HepG2 (cell line): ENCODE measurements around the gene CT45A2.
"Not testable (repeated sequence)": the region's sequence is repeated elsewhere in the genome, so short reads cannot be mapped to it uniquely, and the experiment has no call there.

ENCODE experiments used
- BCL6 ChIP-seq: IDR thresholded peaks from 2 replicates; pipeline ENCODE4 v1.6.1; 2016; ENCODE audit warnings: missing genetic modification reagents, missing compliant biosample characterization
- ELF1 ChIP-seq: sonication (generic); formaldehyde crosslinking; IDR thresholded peaks from 2 replicates; pipeline ENCODE4 v1.4.0; 2020; ENCODE audit warnings: missing genetic modification reagents
- MAFG ChIP-seq: sonication (generic); formaldehyde crosslinking; IDR thresholded peaks from 2 replicates; pipeline ENCODE4 v1.5.1; 2020; ENCODE audit warnings: mild to moderate bottlenecking, missing genetic modification reagents
- MLLT10 ChIP-seq: sonication (generic); formaldehyde crosslinking; IDR thresholded peaks from 2 replicates; pipeline ENCODE4 v1.4.0; 2020; ENCODE audit warnings: missing genetic modification reagents
- SIN3A ChIP-seq: IDR thresholded peaks from 2 replicates; pipeline ENCODE4 v1.6.1; 2011; ENCODE audit warnings: low read depth, mild to moderate bottlenecking, control low read depth, low read length, borderline replicate concordance
- YY1 ChIP-seq: IDR thresholded peaks from 2 replicates; pipeline ENCODE4 v1.6.1; 2011; ENCODE audit warnings: low read length, low read depth, moderate library complexity, mild to moderate bottlenecking; ENCODE audit not compliant: insufficient read depth, insufficient replicate concordance

- not testable (repeated sequence) for TF ChIP-seq YY1; MLLT10 (CRISPR knock-in tag); MAFG (CRISPR knock-in tag); BCL6 (CRISPR knock-in tag); ELF1 (CRISPR knock-in tag); SIN3A
These were observed 17.4 kb upstream of the CT45A2 start, which contains the start of gene CT45A7 for GRCh38 chrX:135837180-135837579.
